Sciatic nerve (tissue), 2 donors: ENCODE measurements around the gene SLC35F3. TPM values are rescaled to one million over a fixed set of nuclear protein-coding genes. Genes with fewer than 3 reads are reported as not detected.
"Not testable (repeated sequence)": the region's sequence is repeated elsewhere in the genome, so short reads cannot be mapped to it uniquely, and the experiment has no call there.

Experiments used
- ATAC-seq: fragments of 200-7000 bp; cut with Tn5 transposase; one replicate; pipeline ENCODE4 v1.9.1; 2020; ENCODE audit warnings: mild to moderate bottlenecking, moderate library complexity
- DNase-seq: peaks from one replicate; pipeline ENCODE4 v3.0.0-alpha.2; 2020; ENCODE audit warnings: low spot score
- intact Hi-C: fragments of 100-400 bp; cut with DNase I; formaldehyde crosslinking; loops from one replicate; pipeline ENCODE4 v1.14.2; 2022
- total RNA-seq: library from RNA; stranded (reverse); fragmentation: NEBNext Ultra II Directional; extraction: Animal tissue kit (Norgen Biotek cat#: 25700); gene quantifications from one replicate; pipeline ENCODE4 v1.2.1, GENCODE V29; 2021
- donor health status: DM: no; HTN: no; CAD: no.
- donor health status: DM: no; HTN: no; CAD: no.

SLC35F3 gene
- total RNA-seq, 1 donor from 2014 or later: not detected

DNA sequence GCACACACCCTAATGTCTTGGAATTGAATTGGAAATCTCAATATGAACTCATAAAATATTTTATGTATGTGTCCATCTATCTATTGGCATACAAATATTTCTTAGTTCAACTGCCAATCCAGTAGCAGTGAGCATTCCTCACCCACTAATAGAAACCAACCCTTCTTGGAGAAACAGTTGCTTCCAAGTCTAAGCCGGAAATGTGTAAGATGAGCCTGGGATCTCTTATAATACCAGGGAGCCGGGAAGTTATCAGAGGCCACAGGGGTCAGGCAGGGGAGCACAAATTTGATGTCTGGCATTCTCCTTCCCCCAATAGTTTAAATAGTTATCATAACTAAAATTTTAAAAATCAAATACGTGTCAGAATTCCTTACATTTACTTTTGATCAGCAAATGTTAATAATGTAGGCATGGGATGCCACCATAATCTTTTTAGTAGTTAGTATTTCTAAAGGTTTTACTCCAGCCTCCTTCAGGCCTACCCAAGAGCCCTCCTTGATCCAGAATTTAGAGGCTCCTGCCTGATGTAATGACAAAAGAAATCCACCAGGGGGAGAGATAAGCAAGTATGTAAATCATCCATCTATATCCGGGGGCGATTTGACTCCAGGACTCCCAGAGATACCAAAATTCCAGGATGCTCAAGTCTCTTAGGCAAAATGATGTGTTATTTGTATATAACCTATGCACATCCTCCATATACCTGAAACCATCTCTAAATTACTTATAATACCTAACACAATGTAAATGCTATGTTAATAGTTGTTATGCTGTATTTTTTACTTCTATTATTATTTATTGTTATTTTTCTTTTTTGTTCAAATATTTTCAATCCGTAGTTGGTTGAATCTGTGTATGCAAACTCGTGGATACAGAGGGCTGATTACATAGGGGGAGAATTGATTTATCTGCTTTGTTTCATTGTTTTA, 250.1 kb downstream of the SLC35F3 start:
- DNase-seq: no peak
- intact Hi-C loops: no loop called here
- ATAC-seq: no peak

DNA sequence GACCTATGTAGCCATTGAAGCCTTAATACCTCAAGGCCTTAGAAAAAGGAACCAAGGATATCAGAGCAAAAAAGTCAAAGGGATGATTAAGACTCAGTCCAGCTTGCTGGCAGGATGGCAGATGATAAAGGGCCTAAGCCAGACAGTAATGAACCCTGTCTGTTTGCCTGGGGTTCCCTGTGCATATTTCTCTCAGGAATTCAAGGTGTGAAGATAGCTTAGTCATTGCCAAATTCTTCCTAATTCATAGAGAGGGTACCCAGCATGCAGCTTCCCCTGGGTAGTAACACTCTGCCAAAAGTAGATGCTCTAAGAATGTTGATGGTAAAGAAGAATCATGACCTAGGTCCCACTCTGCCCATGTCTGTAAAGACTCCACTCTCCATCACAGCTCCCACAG, 258.2 kb downstream of the SLC35F3 start:
- intact Hi-C loops: no loop called here
- ATAC-seq (no peak), DNase-seq (no peak)

DNA sequence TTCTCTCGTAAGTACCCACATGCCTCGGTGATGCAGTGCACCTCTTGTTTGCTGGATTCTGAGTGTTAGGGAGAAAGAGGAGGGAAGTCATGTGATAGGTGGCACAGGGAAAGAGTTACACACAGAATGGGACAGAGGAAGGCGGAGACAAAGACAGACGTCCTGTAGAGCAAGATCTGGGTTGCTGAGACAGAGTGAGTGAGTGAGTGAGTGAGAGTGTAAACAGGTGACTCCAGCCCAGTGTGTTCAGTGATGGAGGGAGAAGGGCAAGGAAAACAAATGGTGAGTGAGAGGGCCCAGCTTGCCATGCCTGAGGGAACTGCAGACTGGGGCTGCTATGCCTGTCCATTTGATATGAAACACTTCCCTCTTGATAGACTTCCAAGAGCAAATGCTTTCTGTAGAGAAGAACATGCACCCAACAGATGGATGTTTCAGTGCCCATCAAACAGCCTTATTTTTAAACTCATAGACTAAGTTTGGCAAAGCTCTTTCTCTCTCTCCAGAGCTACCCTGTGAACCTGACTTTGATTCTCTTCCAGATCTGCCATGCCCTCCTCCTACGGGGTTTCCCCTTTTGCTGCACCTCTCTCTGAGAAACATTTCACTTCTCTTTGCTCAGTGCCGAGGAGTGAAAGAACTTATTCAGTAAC, 258.9 kb downstream of the SLC35F3 start:
- DNase-seq (no peak), ATAC-seq (no peak)
- intact Hi-C loops: no loop called here

DNA sequence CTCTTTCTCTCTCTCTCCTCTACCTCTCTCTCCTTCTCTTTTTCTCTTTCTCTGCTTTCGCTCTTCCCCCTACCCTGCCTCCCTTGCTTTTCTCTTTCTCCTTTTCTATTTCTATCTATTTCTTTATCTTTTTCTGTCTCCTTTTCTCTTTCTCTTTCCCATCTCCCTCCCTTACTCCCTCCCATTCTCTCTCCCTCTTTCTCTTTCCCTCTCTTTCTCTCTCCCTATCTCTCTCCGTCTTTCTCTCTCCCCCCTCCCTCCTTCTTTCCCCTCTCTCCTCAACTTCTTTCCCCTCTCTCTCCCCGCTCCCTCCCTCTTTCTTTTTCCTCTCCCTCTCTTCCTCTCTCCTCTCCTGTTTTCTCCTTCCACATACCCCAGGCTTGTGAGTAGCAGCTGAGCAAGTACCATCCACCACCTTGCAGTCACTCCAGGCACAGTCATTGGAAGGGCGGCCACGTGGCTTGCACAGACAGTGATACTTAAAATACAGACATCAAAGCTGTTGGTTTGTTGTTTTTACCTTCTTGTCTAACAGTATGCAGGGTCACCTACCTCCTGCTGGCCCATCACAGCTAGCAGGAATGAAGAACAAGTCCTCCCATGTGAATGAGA, 259.7 kb downstream of the SLC35F3 start:
- ATAC-seq (no peak), DNase-seq (no peak)
- intact Hi-C loops: no loop called here

DNA sequence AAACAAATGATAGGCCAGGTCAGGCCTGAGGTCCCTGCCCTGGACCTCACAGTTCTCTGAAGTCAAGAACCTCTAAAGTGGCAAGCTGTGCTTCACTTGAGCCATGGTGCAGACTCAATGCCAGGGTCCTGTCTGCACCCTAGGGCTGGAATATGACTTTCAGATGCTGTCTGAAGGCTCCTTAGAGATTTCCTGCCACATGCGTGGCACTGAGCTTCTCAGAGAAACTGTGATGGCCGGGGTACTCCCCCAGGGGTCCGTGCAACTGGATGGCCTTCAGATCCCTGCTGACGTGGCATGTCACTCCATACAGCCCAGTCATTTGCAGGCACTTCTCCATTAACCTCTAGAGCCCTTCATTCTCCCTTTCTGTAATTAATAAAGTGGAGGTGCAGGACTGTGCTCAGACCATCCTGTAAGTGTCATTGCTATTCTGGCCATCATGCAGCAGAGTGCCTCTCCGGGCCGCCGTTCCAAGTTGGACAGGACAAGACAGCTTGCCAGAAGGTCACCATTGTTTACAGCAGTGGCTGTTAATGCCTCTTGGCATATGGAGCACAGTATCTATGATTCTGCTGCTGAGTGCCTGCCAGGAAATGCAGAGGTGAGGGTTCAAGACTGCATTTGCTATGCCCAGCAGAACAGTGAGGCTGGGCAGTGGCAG, 263.7 kb downstream of the SLC35F3 start:
- no peak for ATAC-seq
- DNase-seq: no peak
- intact Hi-C loops: no loop called here

DNA sequence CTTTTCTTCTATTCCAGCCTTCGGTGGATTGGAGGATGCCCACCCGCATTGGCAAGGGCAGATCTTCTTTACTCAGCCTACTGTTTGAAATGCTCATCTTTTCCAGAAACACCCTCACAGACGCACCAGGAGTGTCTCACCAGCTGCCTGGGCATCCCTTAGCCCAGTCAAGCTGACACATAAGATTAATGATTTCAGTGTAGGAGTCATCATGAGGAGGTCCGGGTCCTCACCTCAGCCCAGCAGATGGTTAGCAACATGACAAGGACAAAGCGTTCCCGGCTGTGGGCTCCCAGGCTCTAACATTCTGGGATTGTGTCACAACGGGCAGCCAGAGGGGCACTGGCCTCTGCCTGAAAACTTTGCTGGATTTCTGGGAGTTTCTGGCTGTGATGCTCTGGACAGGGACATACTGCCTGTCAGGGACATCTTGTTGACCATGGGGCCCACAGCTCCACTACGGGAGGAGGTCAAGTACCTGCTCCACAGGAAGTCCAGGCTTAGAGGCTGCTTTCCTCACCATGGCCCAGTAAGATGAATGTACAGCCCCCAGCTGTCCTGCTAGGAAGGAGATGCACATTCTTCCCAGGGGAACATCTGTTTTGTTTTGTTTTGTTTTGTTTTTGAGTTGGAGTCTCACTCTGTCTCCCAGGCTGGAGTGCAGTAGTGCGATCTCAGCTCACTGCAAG, 264.8 kb downstream of the SLC35F3 start:
- intact Hi-C loops: no loop called here
- no peak for ATAC-seq

DNA sequence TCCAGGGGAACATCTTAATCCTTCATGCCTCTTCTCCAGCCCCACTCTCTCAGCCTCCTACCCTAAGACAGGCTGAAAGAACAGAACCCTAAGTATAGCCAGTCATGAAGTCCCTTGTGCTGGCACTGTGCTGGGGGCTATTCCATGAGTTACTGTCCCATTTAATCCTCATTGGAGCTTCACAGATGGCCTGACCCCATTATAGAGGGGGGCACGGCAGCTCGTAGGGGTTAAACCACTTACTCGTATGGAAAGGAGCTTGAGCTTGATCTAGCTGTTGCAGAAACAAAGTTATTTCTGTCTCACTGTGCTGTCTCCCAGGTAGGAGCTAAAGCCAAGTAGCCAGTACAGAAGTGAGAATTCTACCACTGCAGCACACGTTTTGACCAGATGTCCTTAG, 265.6 kb downstream of the SLC35F3 start:
- ATAC-seq (no peak), DNase-seq (no peak)
- intact Hi-C loops: no loop called here

More for the DNA sequence above, 264.8 kb downstream of the SLC35F3 start:
- no peak for DNase-seq

DNA sequence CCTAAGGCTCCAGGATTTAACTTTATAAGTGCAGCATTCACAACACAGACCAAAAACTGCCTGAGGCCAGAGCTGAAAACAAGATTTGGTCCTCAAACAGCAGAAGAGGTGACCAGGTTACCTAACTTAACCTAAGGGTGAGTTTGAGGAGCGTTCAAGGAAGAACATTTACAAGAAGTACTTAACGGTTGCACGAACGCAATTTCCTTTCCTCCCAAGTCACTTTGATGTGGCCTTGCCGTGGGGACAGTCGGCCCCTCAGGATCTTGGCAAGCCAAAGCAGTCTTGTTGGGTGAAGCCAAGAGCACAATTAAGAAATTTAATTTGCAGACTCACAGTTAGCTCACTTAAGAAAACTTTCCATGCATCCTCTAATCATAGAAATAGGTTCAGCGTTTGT, 266.1 kb downstream of the SLC35F3 start:
- intact Hi-C loops: no loop called here
- ATAC-seq: no peak
- DNase-seq: no peak

DNA sequence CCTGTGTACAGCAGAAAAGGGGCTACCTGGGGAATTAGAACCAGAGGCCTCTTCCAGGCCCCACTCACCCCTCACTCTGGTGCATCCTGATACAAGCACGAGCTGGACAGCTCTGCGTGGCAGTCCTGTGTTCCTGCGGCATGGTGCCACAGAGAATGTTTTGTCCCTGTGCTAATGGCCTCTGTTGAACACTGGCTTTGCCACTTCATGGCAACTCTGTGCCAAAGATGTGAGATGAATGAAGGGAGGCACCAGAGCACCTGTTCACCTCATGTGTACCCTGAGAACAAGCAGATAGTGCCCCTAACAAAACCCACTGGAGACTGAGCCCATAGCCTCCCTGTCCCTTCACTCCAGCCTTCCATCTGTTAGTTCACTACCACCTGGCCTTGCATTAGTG, 269.5 kb downstream of the SLC35F3 start:
- ATAC-seq (no peak), DNase-seq (no peak)
- intact Hi-C loops: no loop called here

DNA sequence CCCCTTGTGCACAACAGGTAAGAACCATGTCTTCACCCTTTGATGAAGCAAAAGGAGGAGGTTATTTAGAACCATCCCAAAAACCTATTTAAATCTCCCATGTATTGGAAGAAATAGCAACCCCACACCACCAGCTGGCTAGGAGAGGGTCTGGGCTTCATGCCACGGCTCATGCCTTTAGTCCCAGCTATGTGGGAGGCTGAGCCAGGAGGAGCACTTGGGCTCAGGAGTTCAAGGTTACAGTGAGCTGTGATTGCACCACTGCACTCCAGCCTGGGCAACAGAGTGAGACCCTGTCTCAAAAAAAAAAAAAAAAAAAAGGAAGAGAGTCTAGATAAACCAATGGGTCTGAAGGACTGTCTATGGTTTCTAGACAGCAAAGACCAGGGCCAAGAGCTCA, 270.9 kb downstream of the SLC35F3 start:
- intact Hi-C loops: no loop called here
- ATAC-seq (no peak), DNase-seq (no peak)

DNA sequence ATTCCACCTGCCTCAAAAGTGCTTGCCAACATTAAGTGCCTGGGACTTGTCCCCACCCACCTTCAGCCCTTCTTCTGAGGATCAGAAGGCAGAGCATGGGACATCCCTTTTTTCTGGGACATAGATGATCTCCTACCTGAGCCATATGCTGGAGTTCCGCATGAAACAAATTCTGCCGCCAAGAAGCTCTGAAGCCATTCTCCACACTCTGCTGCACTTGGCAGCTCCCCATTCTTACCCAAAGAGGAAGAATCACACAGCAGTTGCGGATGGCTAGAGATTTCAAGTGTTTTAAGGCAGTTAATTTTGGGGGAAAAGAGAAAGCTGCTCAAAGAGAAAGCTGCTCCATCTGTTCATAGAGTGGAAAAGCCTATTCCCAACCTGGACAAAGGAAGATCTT, 271.5 kb downstream of the SLC35F3 start:
- DNase-seq: no peak
- intact Hi-C loops: no loop called here
- ATAC-seq: no peak

DNA sequence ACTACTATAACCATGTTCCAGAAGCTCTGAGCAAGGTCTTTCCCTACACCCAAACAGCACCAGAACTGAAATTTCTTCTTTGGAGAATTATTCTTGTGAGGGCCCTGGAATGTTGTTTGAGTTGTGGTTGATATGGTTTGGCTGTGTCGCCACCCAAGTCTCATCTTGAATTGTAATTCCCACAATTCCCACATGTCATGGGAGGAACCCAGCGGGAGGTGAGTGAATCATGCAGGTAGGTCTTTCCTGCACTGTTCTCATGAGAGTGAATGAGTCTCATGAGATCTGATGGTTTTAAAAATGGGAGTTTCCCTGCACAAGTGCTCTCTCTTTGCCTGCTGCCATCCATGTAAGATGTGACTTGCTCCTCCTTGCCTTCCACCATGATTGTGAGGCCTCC, 272.4 kb downstream of the SLC35F3 start:
- intact Hi-C loops, DNase-seq, ATAC-seq: not testable (repeated sequence)

DNA sequence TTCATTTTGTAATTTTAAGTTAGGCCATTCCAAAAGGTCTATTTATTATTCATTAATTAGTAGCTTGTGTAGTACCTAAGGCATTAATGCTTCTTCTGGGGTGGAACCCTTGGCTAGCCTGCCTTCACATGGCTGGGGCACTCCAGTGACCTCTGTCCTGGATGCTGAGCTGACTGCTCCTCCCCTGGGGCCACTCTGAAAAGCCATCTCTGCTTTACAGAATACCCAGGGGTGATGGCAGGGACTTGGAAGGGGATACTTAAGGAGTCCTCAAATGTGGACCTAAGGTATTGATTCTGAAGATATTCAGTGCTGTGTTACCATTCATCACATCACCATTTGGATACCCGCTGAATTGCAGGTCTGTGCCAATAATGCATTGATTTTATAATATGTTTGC, 281.0 kb downstream of the SLC35F3 start:
- DNase-seq (no peak), ATAC-seq (no peak)
- intact Hi-C loops: no loop called here

DNA sequence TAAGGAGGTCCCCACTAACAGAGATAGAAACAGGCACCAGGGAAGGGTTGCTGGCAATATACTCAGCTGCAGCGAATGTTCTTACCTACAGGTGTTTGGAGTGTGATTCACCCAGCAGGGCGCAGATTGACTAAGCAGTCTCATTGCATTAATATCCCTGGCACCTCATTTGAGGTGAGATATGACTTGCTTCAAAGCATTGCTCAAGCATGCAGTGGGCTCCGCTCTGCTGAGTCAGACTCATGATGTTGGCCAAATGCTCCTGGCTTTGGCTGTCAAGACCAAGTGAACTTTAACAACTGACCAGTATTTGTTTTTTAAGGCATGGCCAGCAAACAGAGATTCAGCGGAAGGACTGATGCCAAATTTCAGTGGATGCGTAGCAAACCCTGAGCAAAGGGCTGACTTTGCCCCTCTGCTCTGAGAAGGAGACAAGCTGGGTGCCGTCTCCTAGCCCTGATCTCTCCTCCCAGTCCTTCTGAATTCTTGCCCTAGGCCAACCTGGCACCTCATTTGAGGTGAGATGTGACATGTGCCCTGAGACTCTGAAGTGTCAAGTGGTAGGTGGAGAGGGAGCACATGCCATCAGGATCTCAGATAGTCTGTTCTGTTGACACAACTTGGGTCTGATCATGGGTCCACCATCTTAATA, 281.7 kb downstream of the SLC35F3 start:
- intact Hi-C loops: no loop called here
- DNase-seq: no peak
- no peak for ATAC-seq

DNA sequence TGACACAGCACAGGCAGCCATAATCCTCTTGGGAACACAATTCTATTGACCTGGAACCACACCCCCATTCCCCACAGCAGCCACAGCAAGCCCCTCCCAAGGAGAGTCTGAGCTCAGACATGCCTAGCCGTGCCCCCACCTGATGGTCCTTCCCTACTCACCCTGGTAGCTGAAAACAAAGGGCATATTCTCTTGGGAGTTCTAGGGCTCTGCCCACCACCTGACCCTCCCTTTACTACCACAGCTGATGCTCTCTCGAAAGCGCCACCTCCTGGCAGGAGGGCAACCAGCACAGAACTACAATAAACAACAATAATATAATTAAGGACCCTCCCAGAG, 283.9 kb downstream of the SLC35F3 start:
- DNase-seq: no peak
- intact Hi-C loops: no loop called here
- no peak for ATAC-seq

DNA sequence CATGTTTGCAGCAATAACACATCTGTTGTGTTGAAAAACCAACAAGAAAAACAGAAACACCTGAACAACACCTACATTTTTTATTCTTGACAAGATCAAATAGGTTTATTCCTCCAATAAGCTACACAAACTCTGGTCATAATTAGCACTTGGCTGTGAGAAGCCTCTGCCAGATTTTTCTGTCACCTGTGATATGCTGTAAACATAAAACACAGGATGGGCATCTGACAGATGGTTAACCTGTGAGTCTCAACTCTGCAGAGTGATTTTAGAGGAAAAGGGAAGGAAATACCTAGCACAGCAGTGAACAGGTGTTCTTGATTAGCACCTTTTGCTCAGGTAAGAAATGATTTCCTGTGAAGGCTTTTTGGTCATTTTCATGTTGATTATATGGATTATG, 293.4 kb downstream of the SLC35F3 start:
- ATAC-seq (no peak), DNase-seq (no peak)
- intact Hi-C loops: no loop called here

DNA sequence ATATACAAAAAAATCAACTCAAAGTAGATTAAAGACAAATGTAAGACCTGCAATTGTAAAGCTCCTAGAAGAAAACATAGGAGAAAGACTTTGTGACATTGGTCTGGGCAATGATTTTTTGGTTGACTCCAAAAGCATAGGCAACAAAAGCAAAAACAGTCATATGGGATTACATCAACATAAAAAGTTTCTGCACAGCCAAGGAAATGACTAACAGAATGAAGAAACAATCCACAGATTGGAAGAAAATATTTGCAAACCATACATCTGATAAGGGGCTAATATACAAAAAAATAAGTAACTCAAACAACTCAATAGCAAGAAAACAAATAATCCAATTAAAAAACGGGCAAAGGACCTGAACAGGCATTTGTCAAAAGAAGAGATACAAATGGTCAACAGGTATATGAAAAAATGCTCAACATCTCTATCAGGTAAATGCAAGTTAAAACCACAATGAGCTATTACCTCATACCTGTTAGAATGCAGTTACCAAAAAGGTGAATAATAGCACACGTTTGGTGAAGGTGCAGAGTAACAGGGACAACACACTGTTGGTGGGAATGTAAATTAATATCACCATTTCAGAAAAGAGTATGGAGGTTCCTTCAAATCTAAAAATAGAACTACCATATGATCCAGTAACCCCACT, 295.1 kb downstream of the SLC35F3 start:
- no peak for ATAC-seq
- intact Hi-C loops: no loop called here
- DNase-seq: no peak

DNA sequence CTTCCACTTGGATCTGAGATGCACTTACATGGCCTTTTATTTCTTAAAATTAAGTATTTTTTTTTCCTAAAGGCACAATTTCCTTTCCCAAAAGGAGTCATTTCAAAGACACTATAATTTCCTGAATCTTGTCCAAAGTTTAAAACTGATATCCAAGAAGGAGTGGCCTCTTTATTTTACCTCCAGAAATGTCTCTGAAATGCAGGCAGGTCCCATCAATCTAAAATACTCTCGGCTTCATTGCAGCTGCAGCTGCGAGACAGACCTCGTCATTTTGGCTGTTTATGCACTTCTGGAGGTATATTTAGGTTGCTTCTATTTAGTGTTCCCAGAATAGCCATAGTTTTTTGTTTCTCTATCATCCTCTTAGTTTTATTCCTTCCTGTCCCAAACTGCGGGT, 296.1 kb downstream of the SLC35F3 start:
- DNase-seq (no peak), ATAC-seq (no peak)
- intact Hi-C loops: no loop called here
